Esophagus squamous epithelium (tissue), 5 donors: ENCODE results near the gene GLIS1. TPM values are rescaled to one million over a fixed set of nuclear protein-coding genes. Genes with fewer than 3 reads are reported as not detected.

Source experiments
- DNase-seq: peaks from one replicate; lab custom pipeline; 2025; lab: John Stamatoyannopoulos, UW
- H3K27ac ChIP-seq, 4 donors: fragments of 200-600 bp; sonication (generic); one replicate each; pipeline ENCODE4 v1.5.1; 2016 to 2019; ENCODE audit warnings: mild to moderate bottlenecking in 1 of 4
- H3K27me3 ChIP-seq, 4 donors: fragments of 200-600 bp; sonication (generic); 1 replicate in 3 of 4; 2 replicates in 1 of 4; pipeline versions ENCODE4 v1.5.1 to v1.6.0; 2017 to 2021; ENCODE audit warnings: antibody characterized with exemption in 1 of 4
- H3K36me3 ChIP-seq, 3 donors: fragments of 200-600 bp; sonication (generic); one replicate each; pipeline ENCODE4 v1.5.1; 2016 to 2019
- H3K4me1 ChIP-seq, 3 donors: fragments of 200-600 bp; sonication (generic); one replicate each; pipeline ENCODE4 v1.5.1; 2017 to 2019
- H3K4me3 ChIP-seq, 4 donors: fragments of 200-600 bp; sonication (generic); 1 replicate in 3 of 4; 2 replicates in 1 of 4; pipeline ENCODE4 v1.5.1; 2016 to 2019; ENCODE audit warnings: mild to moderate bottlenecking in 2 of 4, moderate library complexity in 1 of 4
- H3K9me3 ChIP-seq, 3 donors: fragments of 200-600 bp; sonication (generic); one replicate each; pipeline ENCODE4 v1.5.1; 2016 to 2019
- CTCF ChIP-seq, 6 experiments: fragments of 450-650 bp in 4 of 6; fragments of 200-600 bp in 2 of 6; sonication (generic) in 2 of 6; IDR thresholded peaks; one replicate each; pipeline ENCODE4 v1.5.1; 2016 to 2019; ENCODE audit warnings: antibody characterized with exemption in 6 of 6, mild to moderate bottlenecking in 4 of 6, moderate library complexity in 4 of 6
- POLR2A ChIP-seq, 4 donors: fragments of 450-650 bp; IDR thresholded peaks; one replicate each; pipeline ENCODE4 v1.6.1; 2017; ENCODE audit warnings: antibody characterized with exemption in 4 of 4, mild to moderate bottlenecking in 4 of 4, moderate library complexity in 3 of 4
- WGBS, 2 donors: methylation state at CpG; one replicate each; pipeline ENCODE4 v1.1.5; 2018; 5-methylcytosine and 5-hydroxymethylcytosine counted together
- intact Hi-C: fragments of 100-400 bp; cut with DNase I; formaldehyde crosslinking; loops from one replicate; pipeline ENCODE4 v1.15.0; 2022
- total RNA-seq, 4 donors: library from RNA; depleted of rRNA; stranded (reverse); fragments of >200 nt; gene quantifications; one replicate each; pipeline ENCODE4 v1.1.0, GENCODE V29; 2016
- donor health status: DM: yes; HTN: yes; CAD: no.

The GLIS1 gene
- total RNA-seq, 4 donors from 2014 or later: 0.57 TPM; not detected in 3

GRCh38 chr1:53552981-53553733 lies 185.8 kb downstream of the GLIS1 start:
- no peak for DNase-seq
- no peaks in the 10 kb centered on the region for H3K27me3 ChIP-seq
- intact Hi-C loops: no loop called here
- H3K4me3 ChIP-seq: no peak overlapping the region
- no peaks in the 10 kb centered on the region for H3K4me1 ChIP-seq
- TF ChIP-seq POLR2A (IDR thresholded peaks at IDR 0.05) (no peak), CTCF (IDR thresholded peaks at IDR 0.05) (no peak)
- H3K36me3 ChIP-seq: no peaks in the 10 kb centered on the region
- no peak overlapping the region for H3K27ac ChIP-seq
- no peaks in the 10 kb centered on the region for H3K9me3 ChIP-seq
- 78 to 89% methylated on average over 8 to 10 of the region's 10 CpGs for WGBS, 2 donors

DNA sequence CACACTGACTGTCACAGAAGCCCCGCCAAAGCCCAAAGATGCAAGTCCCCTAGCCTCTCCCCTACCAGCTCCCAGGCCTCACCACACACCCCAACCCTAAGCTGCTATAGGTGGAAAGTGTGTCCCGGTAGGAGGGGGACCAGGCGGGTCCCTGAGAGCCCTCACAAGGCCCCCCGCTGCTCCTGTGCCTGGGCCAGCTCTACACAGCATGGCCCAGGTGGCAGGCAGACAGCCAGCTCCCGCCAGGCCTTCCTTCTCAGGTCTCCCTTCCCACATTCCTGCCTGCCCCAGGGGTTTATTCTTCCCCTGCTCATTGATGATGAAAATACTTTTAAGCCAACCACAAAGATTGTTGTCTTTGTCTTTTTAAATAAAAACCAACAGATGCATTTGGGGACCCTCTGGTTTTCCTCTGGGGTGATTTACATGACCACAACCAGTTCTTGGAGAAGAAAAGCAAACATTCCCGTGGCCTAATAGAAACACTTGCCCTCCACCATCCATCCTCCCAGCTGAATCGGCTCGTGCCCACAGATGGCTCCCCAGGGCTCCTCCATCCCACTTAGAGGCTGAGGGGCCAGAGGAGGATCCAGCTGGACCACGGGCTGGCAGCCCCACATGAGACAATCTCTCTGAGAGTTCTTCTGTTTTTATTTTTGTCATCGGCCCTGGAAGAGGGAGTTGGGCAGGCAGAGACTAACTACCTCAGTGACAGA lies 186.7 kb downstream of the GLIS1 start:
- no peak for TF ChIP-seq POLR2A (IDR thresholded peaks at IDR 0.05)
- DNase-seq: no peak
- H3K9me3 ChIP-seq: no peaks in the 10 kb centered on the region
- intact Hi-C loops: no loop called here
- no peaks in the 10 kb centered on the region for H3K36me3 ChIP-seq
- WGBS, 2 donors: 58 to 59% methylated on average over 6 to 9 of the region's 10 CpGs
- H3K4me1 ChIP-seq: no peaks in the 10 kb centered on the region
- no peak overlapping the region for H3K4me3 ChIP-seq
- H3K27ac ChIP-seq: no peak overlapping the region
- H3K27me3 ChIP-seq: peaks cover 0 to 4% (median 0%) of the 10 kb centered on the region in 4 donors

GRCh38 chr1:53551428-53551995 lies 187.5 kb downstream of the GLIS1 start:
- no peaks in the 10 kb centered on the region for H3K4me1 ChIP-seq
- 79 to 85% methylated on average over 8 of the region's 8 CpGs for WGBS, 2 donors
- no peak for DNase-seq
- H3K4me3 ChIP-seq: no peak overlapping the region
- H3K36me3 ChIP-seq: no peaks in the 10 kb centered on the region
- no peak overlapping the region for H3K27ac ChIP-seq
- intact Hi-C loops: no loop called here
- TF ChIP-seq POLR2A (IDR thresholded peaks at IDR 0.05) (no peak), CTCF (IDR thresholded peaks at IDR 0.05) (no peak)
- peaks cover 0 to 4% (median 0%) of the 10 kb centered on the region in 4 donors for H3K27me3 ChIP-seq
- no peaks in the 10 kb centered on the region for H3K9me3 ChIP-seq

DNA sequence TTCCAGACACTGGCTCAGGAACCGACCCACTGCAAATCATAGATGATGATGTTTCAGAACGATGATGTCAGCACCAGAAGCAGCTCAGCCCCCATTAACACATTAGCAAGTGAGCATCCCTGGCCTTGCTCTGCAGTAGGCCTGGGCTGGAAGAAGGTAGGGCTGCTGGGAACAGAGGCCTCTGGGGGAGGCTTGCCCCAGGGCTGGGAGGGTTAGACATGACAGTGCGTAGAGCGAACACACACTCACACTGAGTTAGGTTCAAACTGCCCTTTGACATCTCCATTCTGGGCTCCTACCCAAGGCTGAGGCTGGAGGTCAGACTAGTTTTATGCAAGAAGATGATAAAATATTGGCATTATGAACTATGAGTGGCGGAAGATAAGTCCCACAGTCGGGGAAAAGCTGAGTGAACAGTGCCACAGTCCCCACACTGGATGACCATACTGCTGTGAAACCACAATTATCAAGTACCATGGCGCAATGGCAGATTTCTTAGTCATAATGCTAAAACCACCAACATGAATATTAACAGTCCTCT lies 188.7 kb downstream of the GLIS1 start:
- WGBS, 2 donors: 74 to 76% methylated on average over 6 to 7 of the region's 7 CpGs
- DNase-seq: no peak

More for the DNA sequence above, 188.7 kb downstream of the GLIS1 start:
- Histone ChIP-seq H3K27ac (no peak overlapping the region), H3K4me3 (no peak overlapping the region), H3K36me3 (no peaks in the 10 kb centered on the region), H3K27me3 (peaks cover 0 to 4% (median 0%) of the 10 kb centered on the region in 4 donors), H3K4me1 (no peaks in the 10 kb centered on the region), H3K9me3 (no peaks in the 10 kb centered on the region)
- TF ChIP-seq CTCF (IDR thresholded peaks at IDR 0.05): no peak
- no peak for TF ChIP-seq POLR2A (IDR thresholded peaks at IDR 0.05)
- intact Hi-C loops: no loop called here
